Measurements from ENCODE around the gene SNRPA.

SNRPA gene

GRCh38 chr19:40774916-40775631 is 24.1 kb downstream of the SNRPA start, which contains the start of gene MIA:
Gene MIA (plus strand): TSS chr19:40775521. CDS start chr19:40775543, 22 bp downstream.
- TF ChIP-seq, protein P1, sequence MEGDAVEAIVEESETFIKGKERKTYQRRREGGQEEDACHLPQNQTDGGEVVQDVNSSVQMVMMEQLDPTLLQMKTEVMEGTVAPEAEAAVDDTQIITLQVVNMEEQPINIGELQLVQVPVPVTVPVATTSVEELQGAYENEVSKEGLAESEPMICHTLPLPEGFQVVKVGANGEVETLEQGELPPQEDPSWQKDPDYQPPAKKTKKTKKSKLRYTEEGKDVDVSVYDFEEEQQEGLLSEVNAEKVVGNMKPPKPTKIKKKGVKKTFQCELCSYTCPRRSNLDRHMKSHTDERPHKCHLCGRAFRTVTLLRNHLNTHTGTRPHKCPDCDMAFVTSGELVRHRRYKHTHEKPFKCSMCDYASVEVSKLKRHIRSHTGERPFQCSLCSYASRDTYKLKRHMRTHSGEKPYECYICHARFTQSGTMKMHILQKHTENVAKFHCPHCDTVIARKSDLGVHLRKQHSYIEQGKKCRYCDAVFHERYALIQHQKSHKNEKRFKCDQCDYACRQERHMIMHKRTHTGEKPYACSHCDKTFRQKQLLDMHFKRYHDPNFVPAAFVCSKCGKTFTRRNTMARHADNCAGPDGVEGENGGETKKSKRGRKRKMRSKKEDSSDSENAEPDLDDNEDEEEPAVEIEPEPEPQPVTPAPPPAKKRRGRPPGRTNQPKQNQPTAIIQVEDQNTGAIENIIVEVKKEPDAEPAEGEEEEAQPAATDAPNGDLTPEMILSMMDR (IDR thresholded peaks at IDR 0.05): no peak

DNA sequence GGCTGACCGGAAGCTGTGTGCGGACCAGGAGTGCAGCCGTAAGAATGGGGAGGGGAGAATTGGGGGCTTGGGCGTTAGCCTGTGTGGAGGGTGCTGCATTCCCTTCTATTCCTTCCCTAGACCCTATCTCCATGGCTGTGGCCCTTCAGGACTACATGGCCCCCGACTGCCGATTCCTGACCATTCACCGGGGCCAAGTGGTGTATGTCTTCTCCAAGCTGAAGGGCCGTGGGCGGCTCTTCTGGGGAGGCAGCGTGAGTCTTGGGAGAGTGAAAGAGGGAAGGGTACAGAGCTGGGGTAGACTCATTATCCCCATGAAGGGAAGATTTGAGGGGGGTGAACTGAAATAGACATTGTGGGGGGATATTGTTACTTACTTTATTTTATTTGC is 24.6 kb downstream of the SNRPA start:
- TF ChIP-seq, protein P1 (IDR thresholded peaks at IDR 0.05): no peak

GRCh38 chr19:40776364-40776763 is 25.4 kb downstream of the SNRPA start:
- TF ChIP-seq, protein P1 (IDR thresholded peaks at IDR 0.05): no peak

DNA sequence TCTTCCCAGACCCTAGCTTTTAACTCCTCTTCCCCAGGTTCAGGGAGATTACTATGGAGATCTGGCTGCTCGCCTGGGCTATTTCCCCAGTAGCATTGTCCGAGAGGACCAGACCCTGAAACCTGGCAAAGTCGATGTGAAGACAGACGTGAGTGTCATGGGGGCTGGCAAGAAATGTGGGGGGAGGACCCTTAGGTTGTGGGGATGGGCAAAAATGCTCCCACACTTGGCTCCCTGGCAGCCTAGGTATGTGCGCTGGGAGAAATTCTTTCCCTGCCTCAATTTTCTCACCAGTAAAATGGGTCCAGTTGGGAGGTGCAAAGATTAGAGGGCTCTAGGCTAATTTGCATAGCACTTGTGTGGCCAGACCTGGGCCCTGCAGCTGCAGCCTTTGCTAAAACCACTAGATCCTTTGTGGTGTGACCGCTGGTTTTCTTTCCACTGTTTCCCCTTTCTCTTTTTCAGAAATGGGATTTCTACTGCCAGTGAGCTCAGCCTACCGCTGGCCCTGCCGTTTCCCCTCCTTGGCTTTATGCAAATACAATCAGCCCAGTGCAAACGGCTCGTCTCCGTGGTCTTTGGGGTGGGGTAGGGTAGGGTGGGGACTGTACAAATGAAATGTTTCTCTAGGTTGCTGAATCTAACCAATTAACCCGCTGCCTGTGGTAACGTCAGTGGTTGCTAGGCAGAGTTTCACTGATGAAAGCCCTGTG is 26.1 kb downstream of the SNRPA start:
- TF ChIP-seq, protein P1 (IDR thresholded peaks at IDR 0.05): no peak

GRCh38 chr19:40777645-40777936 is 26.6 kb downstream of the SNRPA start:
- TF ChIP-seq, protein P1 (IDR thresholded peaks at IDR 0.05): no peak

GRCh38 chr19:40777937-40778705 is 27.1 kb downstream of the SNRPA start, which contains the start of gene RAB4B:
Gene RAB4B (plus strand): TSS chr19:40778247. CDS start chr19:40778376, 129 bp downstream.
- TF ChIP-seq, protein P1 (IDR thresholded peaks at IDR 0.05): no peak

DNA sequence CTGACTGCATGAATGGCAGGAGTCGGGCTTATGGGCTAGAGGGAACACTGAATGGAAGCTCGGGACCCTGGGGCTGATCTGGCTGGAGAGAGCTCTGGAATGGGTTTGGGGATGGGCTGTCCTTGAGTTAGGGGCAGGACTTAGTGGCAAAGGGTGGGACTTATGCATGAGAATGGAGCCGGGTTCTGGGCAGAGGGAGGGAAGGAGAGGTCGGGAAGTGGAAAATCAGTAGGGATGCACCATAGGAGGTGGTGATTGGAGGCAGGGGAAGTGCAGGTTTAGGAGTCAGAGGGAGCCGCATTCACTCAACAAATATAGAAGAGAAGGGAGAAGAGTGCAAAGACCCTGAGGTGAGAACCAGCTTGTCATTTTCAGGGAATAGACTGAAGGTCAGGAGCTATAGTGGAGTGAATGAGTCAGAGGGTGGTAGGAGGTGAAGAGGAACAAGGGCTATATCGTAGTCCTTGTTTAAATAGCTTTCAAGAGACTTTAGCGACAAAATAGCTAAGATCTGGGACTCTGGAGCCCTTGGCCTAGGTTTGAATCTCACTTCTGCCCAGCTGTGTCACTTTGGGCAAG is 27.8 kb downstream of the SNRPA start:
- TF ChIP-seq, protein P1 (IDR thresholded peaks at IDR 0.05): no peak
